ENCODE data around the gene ALPK3.

- TF ChIP-seq CTCF (IDR thresholded peaks at IDR 0.05) (no peak), POLR2A (IDR thresholded peaks at IDR 0.05) (no peak), POLR2AphosphoS5 (IDR thresholded peaks at IDR 0.05; ENCODE audit: insufficient read depth in 1 of 2, low read depth in 1 of 2) (no peak)
Measured at GRCh38 chr15:84824260-84825007, 7.3 kb downstream of the ALPK3 start.
